NOMO-1 (cell line): ENCODE results near the gene ADGRD2.

ENCODE experiments used
- DNase-seq, 2 experiments: peaks; one replicate each; lab custom pipeline; 2025; ENCODE audit not compliant: unreplicated experiment in 2 of 2; lab: John Stamatoyannopoulos, UW

The ADGRD2 gene

DNA sequence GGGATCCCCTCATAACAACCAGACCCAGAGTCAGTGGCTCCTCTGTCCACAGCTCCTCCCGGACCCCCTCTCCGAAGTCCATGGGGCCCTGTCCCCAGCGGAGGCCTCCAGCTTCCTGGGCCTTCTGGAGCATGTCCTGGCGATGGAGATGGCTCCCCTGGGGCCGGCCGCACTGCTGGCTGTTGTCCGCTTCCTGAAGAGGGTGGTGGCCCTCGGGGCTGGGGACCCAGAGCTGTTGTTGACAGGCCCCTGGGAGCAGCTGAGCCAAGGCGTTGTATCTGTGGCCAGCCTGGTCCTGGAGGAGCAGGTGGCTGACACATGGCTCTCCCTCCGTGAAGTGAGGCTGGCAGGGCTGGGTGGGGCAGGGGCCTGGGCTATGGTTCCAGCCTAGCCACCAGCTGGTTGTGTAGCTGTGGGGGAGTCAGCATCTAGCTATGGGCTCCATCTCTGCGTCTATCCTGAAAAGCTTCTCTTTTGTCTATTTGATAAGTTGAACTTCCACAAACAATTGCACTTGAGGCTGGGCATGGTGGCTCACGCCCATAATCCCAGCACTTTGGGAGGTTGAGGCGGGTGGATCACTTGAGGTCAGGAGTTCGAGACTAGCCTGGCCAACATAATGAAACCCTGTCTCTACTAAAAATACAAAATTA is 4.7 kb downstream of the ADGRD2 start:
- DNase-seq = no peak

GRCh38 chr9:124455820-124456219 is 5.6 kb downstream of the ADGRD2 start:
- DNase-seq = no peak

DNA sequence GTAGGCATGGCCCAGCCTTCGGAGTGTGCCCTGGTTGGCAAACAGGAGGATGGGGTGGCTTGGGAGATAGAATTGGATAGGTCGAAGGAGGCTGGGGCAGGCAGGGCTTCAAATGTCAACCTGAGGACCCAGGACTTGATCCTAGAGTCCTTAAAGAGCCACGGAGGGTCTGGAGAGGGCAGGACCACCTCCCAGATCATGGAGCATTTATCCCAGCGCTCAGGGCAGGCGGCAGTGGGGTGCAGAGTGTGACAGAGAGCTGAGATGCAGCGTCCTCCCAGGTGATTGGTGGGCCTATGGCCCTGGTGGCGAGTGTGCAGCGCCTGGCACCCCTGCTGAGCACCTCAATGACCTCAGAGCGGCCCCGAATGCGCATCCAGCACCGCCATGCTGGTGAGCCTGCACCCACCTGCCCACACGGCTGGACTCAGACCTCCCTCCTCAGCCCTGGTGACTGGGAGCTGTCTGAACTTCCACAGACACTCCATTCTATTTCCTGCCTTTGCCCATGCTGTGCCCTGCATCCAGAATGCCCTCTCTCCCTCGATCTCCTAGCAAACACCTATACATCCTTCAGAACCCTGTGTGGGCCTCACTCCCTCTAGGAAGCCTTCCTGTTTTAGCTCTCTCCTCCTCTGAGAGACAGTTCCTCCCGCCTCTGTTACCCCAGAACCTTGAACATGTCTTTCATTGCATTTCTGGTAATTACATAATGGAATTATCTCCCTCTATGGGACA is 6.3 kb downstream of the ADGRD2 start:
- DNase-seq = no peak

DNA sequence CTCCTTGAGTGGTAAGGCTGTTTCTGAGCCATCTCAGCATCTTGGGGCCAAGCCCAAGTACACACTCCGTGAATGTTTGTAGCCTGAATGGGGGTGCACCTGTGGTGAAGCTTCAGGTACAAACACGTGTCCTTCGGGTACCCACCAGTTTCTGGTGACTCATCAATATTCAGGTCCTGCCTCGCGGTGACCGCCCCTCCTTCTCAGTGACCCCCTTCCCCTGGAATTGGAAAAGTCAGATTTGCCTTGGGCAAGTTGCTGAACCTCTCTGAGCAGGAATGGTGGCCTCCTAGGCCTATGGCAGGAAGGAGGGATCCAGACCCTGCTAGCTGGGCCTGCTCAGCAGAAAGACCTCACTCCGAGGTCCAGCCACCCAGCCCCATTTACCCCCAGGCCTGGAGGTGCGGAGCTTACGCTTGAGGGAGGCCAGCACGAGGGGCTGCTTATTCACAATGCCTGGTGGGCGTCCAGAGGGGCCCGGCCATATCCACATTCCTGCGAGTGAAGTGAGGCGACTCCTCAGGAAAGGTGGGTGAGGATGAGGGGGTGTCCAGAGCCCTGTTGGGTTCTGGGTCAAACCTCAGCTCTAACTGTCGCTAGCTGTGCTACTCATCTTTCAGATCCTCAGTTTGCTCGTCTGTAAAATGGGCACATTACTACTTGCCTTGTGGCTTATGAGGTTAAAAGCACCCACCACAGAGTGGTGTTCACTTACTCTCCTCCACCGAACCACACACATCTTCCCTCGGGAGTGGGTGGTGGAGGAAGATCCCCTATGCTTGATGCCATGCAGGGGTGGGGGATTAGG is 7.0 kb downstream of the ADGRD2 start:
- DNase-seq = no peak

GRCh38 chr9:124457887-124458431 is 7.7 kb downstream of the ADGRD2 start:
- no peak for DNase-seq

GRCh38 chr9:124458441-124458840 is 8.2 kb downstream of the ADGRD2 start:
- DNase-seq = no peak

- no peak for DNase-seq
Observed at GRCh38 chr9:124462739-124463138, 12.5 kb downstream of the ADGRD2 start.

DNA sequence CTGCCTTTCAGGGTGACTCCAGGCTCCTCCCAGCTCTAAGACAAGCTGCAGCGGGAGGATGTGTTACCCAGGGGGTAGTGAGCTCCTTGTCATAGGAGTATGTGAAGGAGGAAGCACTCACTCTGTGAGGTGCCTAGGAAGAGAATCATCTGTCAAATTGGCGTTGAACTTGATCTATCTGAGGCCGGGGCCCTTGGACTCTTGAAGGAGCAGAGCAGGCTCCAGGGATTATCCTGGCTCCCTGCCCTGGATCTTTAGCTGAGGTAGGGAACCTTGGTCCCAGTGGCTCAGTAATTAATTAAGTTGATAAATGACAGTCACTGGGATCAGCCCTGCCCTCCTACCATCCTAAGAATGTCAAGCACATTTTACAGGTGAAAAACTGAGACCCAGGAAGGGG is 15.5 kb downstream of the ADGRD2 start:
- no peak for DNase-seq

GRCh38 chr9:124467410-124468060 is 17.3 kb downstream of the ADGRD2 start:
- DNase-seq = no peak

- no peak for DNase-seq
Observed at GRCh38 chr9:124468061-124468740, 17.9 kb downstream of the ADGRD2 start.

DNA sequence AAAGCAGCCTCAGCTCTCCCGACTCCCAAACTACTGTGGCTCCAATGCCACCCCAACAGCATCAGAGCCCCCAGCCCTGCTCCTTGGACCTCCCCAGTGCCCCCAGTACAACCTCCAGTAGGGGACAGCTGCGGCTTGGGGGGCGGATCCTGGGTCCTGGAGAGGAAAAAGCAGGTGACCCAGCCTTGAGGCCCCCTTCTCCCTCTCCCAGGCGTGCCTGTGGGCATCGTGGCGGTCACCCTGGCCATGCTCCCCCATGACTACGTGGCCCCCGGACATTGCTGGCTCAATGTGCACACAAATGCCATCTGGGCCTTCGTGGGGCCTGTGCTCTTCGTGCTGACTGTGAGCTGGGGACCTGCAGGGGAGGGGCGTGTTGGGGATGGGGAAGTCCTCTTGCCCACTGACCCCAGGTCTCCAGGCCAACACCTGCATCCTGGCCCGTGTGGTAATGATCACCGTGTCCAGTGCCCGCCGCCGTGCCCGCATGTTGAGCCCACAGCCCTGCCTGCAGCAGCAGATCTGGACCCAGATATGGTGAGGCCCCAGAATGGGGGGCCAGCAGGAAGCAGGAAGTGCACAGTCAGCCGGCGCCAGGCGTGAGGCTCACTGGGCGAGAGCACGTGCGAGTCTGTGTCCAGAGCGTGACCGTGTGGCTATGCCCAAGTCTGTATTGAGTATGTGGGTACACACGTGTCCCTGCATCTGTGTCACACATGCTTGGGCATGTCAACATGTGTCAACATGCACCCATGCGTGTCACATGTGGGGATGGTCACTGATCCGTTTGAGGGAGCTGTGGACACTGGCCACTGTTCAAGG is 19.0 kb downstream of the ADGRD2 start:
- no peak for DNase-seq

GRCh38 chr9:124470306-124470705 is 20.1 kb downstream of the ADGRD2 start:
- DNase-seq = no peak

- DNase-seq = no peak
Observed at GRCh38 chr9:124470726-124471125, 20.5 kb downstream of the ADGRD2 start.

DNA sequence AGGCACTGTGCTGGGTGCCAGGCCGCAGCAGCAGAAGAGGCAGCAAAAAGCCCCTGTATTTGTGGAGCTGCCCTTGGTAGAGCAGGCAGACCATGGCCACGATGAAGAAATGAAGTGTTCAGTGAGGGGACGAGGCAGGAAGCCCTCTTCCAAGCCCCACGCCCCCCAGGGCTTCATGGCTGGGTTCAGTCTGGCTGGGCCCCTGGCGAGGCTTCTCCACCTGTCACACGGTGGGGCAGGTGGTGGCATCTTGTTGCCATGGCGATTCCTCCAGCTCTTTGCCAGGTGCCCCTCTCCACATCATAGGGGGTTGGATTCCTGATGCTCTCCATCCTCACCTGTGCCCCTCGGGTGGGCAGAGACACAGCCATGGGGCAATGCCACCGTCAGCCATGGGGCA is 21.5 kb downstream of the ADGRD2 start:
- no peak for DNase-seq

- no peak for DNase-seq
Observed at GRCh38 chr9:124472770-124473169, 22.5 kb downstream of the ADGRD2 start.

GRCh38 chr9:124473310-124473709 is 23.1 kb downstream of the ADGRD2 start:
- no peak for DNase-seq

- DNase-seq = no peak
Observed at GRCh38 chr9:124474151-124474550, 23.9 kb downstream of the ADGRD2 start.

DNA sequence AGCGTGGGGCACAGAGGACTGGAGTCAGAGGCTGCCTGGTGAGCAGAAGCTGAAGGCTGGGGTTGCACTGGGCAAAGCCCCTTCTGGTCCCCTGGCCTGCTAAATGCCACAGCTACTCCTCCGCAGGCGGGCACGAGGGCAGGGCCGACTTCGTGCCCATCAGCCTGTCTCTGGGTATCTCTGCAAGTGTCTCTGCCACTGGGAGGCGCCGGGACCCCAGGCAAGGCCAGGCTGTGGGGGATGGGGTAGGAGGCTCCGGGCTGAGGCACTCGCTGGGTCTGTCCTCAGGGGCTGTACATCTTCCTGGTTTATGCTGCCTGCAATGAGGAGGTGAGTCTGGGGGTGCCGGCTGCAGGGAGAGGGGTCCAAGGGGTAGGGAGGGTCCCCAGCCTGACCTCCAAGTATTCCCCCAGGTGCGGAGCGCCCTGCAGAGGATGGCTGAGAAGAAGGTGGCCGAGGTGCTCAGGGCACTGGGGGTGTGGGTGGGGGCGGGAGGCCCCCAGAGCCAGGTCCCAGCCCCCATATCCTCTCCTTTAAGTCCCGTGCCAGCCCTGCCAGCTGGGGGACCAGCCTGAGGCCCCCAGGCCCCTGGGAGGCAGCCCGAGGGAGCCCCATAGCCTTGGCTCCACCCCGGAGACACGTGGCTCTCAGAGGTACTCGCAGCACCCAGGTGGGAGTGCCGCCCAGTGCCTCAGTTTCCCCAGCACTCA is 25.1 kb downstream of the ADGRD2 start:
- no peak for DNase-seq
